Right atrium auricular region (tissue), 2 donors: ENCODE results near the gene PSMG4. TPM values are rescaled to one million over a fixed set of nuclear protein-coding genes. Genes with fewer than 3 reads are reported as not detected.

Experiments
- DNase-seq: peaks from one replicate; pipeline ENCODE4 v3.0.0-alpha.2; 2019; ENCODE audit warnings: low spot score
- H3K27ac ChIP-seq, 2 donors: fragments of 200-600 bp; sonication (generic); 1 replicate in 1 of 2; 2 replicates in 1 of 2; pipeline ENCODE4 v1.5.1; 2016 to 2019
- H3K27me3 ChIP-seq, 2 donors: fragments of 200-600 bp; sonication (generic); one replicate each; pipeline versions ENCODE4 v1.5.1 to v1.6.0; 2017 to 2019
- H3K36me3 ChIP-seq: fragments of 200-600 bp; sonication (generic); one replicate; pipeline ENCODE4 v1.5.1; 2016
- H3K4me1 ChIP-seq, 2 donors: fragments of 200-600 bp; sonication (generic); one replicate each; pipeline versions ENCODE4 v1.5.1 to v1.6.0; 2017 to 2019
- H3K4me3 ChIP-seq, 2 donors: fragments of 200-600 bp; sonication (generic); 1 replicate in 1 of 2; 2 replicates in 1 of 2; pipeline ENCODE4 v1.5.1; 2017 to 2019; ENCODE audit warnings: mild to moderate bottlenecking in 1 of 2, moderate library complexity in 1 of 2
- H3K9me3 ChIP-seq, 2 donors: fragments of 200-600 bp; sonication (generic); one replicate each; pipeline ENCODE4 v1.5.1; 2019
- total RNA-seq, 2 donors: library from RNA; depleted of rRNA; stranded (reverse); fragments of >200 nt; gene quantifications; one replicate each; pipeline ENCODE4 v1.1.0, GENCODE V29; 2016
- TF ChIP-seq, protein P1 (sequence below), 2 donors: fragments of 200-600 bp; sonication (generic); IDR thresholded peaks; one replicate each; pipeline ENCODE4 v1.5.1; 2019; ENCODE audit warnings: antibody characterized with exemption in 2 of 2

Gene PSMG4
- total RNA-seq, 2 donors from 2014 or later, result 4.4 to 10.4 TPM

DNA sequence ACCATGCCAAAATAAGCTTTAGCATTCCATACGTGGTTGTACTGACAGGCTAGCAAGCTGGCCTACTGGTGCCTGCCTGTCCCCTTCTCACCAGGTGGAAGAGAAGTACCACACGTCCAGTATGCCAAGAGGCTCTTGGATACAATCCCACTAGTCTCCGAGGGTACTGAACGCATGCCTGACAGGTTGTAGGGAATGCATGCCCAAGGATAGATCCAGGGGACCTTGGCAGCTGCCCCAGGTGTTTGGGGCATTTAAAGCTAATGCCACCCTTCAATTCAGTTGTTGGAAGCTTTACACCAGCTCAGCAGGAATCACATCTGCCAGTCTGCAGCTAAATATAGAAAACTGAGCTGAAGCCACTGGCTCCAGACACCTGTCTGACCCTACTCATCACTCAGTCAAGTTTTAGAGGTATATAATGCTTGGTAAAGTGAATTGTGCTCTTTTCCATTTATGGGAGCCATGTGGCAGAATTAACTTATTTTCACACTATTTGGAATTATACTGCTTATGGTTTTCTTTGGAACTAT, 36.2 kb upstream of the PSMG4 start:
- H3K36me3 ChIP-seq, result no peaks in the 10 kb centered on the region
- TF ChIP-seq, protein P1, sequence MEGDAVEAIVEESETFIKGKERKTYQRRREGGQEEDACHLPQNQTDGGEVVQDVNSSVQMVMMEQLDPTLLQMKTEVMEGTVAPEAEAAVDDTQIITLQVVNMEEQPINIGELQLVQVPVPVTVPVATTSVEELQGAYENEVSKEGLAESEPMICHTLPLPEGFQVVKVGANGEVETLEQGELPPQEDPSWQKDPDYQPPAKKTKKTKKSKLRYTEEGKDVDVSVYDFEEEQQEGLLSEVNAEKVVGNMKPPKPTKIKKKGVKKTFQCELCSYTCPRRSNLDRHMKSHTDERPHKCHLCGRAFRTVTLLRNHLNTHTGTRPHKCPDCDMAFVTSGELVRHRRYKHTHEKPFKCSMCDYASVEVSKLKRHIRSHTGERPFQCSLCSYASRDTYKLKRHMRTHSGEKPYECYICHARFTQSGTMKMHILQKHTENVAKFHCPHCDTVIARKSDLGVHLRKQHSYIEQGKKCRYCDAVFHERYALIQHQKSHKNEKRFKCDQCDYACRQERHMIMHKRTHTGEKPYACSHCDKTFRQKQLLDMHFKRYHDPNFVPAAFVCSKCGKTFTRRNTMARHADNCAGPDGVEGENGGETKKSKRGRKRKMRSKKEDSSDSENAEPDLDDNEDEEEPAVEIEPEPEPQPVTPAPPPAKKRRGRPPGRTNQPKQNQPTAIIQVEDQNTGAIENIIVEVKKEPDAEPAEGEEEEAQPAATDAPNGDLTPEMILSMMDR (IDR thresholded peaks at IDR 0.05), result no peak
- peaks cover 0 to 3% of the 10 kb centered on the region in 2 donors for H3K27me3 ChIP-seq

DNA sequence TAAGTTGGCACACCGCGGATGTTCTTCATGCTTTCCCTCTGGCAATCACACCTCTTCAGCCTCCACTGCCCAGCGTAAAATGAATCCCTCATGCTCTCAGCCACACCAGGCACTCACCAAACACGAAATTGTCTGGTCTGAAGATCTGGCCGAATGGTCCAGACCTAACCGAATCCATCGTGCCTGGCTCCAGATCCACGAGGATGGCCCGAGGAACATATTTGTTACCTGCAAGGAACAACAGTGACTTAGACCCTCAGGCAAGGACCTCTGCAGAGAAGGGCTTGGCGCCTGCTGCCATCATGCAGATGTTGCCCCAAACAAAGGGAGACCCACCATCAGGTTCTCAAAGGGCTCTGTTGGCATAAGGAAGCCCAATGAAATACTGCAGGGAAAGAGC, 32.7 kb upstream of the PSMG4 start:
- H3K4me3 ChIP-seq, result no peak overlapping the region
- TF ChIP-seq, protein P1 (IDR thresholded peaks at IDR 0.05), result no peak
- no peaks in the 10 kb centered on the region for H3K9me3 ChIP-seq
- H3K36me3 ChIP-seq, result no peaks in the 10 kb centered on the region
- no peak for DNase-seq
- peaks cover 14 to 28% of the 10 kb centered on the region in 2 donors for H3K27me3 ChIP-seq
- H3K4me1 ChIP-seq, result peaks cover 0 to 41% of the 10 kb centered on the region in 2 donors
- H3K27ac ChIP-seq, result no peak overlapping the region

More for the DNA sequence above, 36.2 kb upstream of the PSMG4 start:
- no peak overlapping the region for H3K4me3 ChIP-seq
- no peak overlapping the region for H3K27ac ChIP-seq
- H3K9me3 ChIP-seq, result no peaks in the 10 kb centered on the region
- H3K4me1 ChIP-seq, result peaks cover 0 to 10% of the 10 kb centered on the region in 2 donors
- DNase-seq, result peak; percentile 30

DNA sequence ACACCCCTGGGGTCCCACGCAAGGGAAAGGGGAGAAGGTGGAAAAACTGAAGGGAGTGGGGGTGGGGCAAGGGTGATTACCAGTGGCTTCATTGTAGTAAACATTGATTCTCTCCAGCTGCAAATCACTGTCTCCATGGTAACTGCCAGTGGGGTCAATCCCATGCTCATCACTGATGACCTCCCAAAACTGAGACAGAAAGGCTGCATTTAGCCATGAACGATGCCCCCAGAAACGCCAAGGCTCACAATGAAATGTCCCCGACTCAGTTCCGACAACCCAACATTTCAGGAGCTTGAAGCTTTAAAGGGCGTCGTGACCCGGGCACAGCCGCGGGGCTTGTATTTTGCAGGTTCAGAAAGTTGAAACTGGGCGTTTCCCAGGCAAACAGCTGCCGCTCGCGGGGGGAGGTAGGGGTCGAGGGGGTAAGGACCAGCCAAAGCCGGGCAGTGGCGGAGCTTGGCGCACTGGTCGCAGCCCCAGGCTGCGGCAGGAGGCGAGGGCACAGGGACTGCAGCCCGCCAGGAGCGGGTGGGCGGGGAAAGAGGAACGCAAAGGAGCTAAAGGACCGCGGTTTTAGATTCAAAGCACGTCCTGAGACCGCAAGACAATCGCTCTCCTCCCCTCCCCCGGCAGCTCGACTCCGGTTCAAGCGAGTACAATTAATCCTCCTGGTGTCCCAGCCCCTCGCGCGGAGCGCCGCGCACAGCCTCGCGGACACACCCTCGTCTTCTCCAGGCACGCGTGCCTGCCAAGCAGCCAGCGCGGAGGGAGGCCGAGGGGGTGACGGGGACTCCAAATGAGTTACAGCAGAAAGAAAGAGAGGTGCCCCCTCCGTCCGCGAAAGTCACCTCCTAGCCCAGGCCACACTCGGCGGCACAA, 32.0 kb upstream of the PSMG4 start:
- Histone ChIP-seq H3K4me1 (peaks cover 0 to 45% of the 10 kb centered on the region in 2 donors), H3K27me3 (peaks cover 14 to 28% of the 10 kb centered on the region in 2 donors), H3K27ac (no peak overlapping the region)

DNA sequence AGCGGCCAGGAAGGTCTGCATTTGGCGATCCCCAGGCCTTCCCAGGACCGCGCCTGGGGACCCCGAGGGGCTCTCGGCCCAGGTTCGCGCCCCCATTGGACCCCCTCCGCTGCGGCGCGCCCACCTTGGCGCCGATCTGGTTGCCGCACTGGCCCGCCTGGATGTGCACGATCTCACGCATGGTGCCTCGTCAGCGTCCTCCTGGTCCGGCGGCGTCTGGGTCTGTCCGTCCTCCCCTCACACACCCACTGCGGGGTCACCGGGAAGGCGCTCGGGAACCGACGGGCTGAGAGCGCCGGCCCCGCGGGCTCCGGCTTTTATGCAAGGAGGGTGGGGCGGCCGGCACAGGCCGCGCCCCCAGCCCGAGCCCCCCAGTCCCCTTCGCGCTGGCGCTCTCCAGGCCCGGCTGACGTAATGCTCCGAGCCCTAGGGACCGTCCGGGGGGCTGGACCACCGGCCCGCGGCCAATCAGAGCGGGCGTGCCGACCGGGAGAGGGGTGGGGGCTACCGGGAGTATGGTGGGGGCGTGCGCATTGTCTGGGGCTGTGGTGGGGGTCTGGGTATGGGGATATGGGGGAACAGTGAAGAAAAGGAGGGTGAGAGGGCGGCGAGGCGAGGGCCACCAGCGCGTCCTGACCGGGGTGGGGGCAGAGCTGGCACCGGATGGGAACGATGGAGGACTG, 31.2 kb upstream of the PSMG4 start, which contains the start of gene TUBB2B:
TUBB2B (minus strand) TSS at position 291 of the 683 bp plus-strand sequence; CDS start at position 181, 110 bp downstream.
- H3K4me3 ChIP-seq, result peak within 1 kb of the TSS; percentile 20 to 51
- H3K9me3 ChIP-seq, result no peaks in the 10 kb centered on the region
- peaks cover 0 to 51% of the 10 kb centered on the region in 2 donors for H3K4me1 ChIP-seq
- H3K27ac ChIP-seq, result no peak within 1 kb of the TSS
- H3K36me3 ChIP-seq, result no peaks in the 10 kb centered on the region
- DNase-seq, result no peak
- TF ChIP-seq, protein P1 (IDR thresholded peaks at IDR 0.05), result no peak
- H3K27me3 ChIP-seq, result peaks cover 14 to 28% of the 10 kb centered on the region in 2 donors

More for the DNA sequence above, 32.0 kb upstream of the PSMG4 start:
- H3K9me3 ChIP-seq, result no peaks in the 10 kb centered on the region
- TF ChIP-seq, protein P1 (IDR thresholded peaks at IDR 0.05), result no peak
- no peak for DNase-seq
- no peaks in the 10 kb centered on the region for H3K36me3 ChIP-seq
- H3K4me3 ChIP-seq, result peak overlapping the region; percentile 20 to 51

DNA sequence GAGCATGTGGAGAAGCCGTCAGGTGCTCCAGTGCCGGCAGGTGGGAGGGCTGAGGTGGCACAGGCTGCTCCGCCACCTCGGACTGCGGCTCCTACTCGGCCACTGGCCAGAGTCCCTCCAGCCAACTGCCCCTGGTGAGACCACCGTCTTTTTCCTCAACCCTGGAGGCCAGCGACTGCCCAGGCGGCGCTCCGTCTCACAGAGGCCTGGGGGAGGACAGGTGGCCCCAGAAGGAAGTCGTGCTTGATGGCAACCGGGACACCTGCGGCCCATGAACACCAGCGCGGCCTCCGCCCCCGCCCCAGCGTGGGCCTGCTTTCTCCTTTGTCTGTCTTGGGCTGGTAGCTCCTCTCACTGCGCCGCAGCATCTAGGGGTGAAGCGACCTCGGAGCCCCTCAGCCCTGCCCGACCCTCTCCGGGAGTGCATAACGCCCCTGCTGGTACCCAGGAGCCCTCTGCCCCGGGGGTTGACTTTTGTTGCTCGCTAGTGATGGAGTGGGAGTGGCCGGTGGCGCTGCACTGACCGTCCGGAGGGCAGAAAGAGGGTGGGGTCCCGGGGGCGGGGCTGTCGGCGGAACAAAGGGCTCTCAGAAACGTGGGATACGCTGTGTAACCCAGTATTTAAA, 30.6 kb upstream of the PSMG4 start:
- DNase-seq, result no peak
- Histone ChIP-seq H3K9me3 (no peaks in the 10 kb centered on the region), H3K27me3 (peaks cover 14 to 28% of the 10 kb centered on the region in 2 donors), H3K27ac (no peak overlapping the region), H3K36me3 (no peaks in the 10 kb centered on the region), H3K4me3 (peak overlapping the region; percentile 20 to 51), H3K4me1 (peaks cover 0 to 51% of the 10 kb centered on the region in 2 donors)
- TF ChIP-seq, protein P1 (IDR thresholded peaks at IDR 0.05), result no peak
